GM19455 (cell line): ENCODE results near the gene OBP2B.
"Not testable (repeated sequence)": the region's sequence is repeated elsewhere in the genome, so short reads cannot be mapped to it uniquely, and the experiment has no call there.

Experiments
- ATAC-seq: cut with Tn5 transposase; IDR thresholded peaks from one replicate; pipeline ENCODE4 v1.9.1; 2021; ENCODE audit not compliant: unreplicated experiment

Gene OBP2B

DNA sequence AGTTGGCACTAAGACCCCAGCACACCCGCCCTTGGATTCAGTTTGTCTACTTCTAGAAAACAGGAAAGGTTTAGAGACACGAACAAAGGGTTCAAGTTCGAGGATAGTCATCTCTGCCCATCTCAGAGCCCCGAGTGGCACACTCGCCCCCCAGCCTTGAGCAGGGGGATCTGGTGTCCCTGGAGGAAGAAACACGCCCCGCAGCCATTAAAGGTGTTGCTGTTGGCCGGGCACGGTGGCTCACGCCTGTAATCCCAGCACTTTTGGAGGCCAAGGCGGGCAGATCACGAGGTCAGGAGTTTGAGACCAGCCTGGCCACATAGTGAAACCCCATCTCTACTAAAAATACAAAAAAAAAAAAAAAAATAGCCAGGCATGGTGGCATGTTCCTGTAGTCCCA is 39.4 kb downstream of the OBP2B start:
- ATAC-seq, result not testable (repeated sequence)

- ATAC-seq, result no peak
Measured at GRCh38 chr9:133169102-133169501, 39.9 kb downstream of the OBP2B start.

DNA sequence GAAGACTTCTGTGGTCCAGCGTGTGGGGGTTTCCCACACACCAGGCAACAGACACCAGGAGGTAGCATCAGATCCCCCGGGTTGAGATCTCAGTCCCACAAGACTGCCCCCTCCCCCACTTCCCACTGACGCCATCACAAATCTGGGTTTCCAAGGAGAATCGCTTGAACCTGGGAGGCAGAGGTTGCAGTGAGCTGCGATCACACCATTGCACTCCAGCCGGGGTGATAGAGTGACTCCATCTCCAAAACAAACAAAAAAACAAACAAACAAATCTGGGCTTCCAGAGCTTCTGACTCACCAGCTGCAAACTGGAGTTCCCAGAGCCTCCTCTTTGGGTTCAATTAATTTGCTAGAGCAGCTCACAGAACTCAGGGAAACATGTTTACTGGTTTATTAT is 40.6 kb downstream of the OBP2B start:
- no peak for ATAC-seq

DNA sequence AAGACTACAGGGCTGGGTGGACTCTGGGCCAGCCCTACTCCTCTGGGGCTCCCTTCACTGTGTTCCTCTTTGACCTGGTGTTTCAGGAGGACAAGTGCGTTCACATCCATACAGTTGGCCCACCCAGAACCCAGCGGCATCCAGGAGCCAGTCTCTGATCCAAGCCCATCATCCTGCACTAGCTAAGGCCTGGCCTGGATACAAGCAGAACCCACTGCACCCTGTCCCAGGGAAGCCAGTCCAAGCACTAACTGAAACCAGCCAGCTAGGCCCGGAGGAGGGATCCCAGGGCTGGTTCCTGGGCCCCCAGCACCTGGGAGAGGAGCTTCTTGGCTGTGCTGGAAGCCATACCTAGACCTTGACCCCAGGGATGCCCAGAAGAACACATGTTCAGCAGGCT is 41.3 kb downstream of the OBP2B start:
- ATAC-seq, result no peak

DNA sequence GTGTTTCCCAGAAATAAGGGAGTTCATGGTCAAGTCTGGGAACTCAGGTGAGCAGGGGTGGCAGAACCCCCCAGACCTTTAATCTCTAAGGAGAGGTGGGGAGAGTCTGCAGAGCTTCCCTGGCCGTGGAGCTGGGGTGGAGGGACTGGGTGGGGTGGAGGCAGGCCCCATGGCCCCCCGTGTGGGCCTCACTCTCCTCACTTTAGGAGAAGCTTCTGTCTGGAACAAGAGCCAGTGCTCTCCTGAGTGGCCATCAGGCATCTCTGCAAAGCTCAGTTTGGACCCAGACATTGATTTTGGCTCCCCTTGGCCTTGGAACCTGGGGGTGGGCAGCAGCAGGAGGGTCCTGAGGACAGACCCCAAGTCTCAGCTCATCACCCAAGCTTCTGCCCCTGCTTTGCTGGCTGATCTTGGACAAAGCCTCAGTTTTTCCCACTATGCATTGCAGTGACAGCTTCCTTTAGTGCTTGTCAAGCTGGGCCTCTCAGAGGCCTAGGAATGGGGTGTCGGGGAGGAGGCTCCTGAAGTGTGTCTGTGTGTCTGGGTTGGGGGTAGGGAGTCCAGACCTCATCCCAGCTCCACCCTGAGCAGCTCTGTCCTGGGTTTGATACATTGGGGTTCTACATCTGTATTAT is 41.8 kb downstream of the OBP2B start:
- no peak for ATAC-seq

- no peak for ATAC-seq
Measured at GRCh38 chr9:133166392-133166791, 42.7 kb downstream of the OBP2B start.

- ATAC-seq, result no peak
Measured at GRCh38 chr9:133165452-133165730, 43.7 kb downstream of the OBP2B start.

DNA sequence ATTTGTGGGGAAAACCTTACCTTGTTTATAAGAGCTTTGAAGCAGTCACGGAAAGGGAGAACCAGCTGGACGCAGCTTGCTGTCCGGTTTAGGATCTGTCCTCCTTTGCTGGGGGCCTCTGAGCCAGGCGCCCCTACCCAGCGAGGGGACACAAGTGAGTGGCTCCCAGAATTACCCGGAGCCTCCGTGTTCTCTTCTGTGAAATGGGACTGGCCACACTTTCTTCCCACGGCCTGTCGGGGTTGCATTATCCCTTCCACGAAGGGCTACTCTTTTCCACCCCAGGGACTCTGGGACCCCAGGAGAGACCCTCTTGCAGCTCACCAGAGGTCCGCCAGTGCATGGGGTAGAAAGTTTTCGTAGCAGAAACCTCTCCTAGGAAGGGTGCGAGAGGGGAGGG is 44.9 kb downstream of the OBP2B start:
- ATAC-seq, result no peak

- ATAC-seq, result no peak
Measured at GRCh38 chr9:133163504-133164172, 45.4 kb downstream of the OBP2B start, which contains the start of gene GBGT1. Gene GBGT1, minus strand, starts transcription at chr9:133163914. Its CDS starts 1,502 bp downstream, at chr9:133162412.

GRCh38 chr9:133162861-133163503 is 46.1 kb downstream of the OBP2B start:
- no peak for ATAC-seq

DNA sequence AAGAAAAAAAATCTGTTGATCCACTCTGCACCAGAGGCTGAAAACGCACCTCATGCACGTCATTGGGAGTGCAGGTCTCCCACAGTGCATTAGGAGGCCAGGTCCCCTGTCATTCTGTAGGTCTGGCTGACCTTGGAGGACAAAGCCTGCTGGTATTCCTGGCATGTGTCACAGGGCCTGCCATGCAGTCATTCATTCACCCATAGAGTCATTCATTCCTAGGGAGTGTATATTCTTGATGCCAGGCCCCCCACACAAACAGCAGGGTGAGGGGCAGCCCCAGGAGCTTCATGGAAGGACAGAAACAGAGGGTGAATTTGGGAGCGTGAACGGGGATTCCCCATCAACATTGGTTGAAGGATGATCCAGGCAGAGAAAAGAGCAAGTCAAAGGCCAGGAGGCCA is 47.5 kb downstream of the OBP2B start:
- no peak for ATAC-seq

GRCh38 chr9:133160742-133161546 is 48.1 kb downstream of the OBP2B start:
- no peak for ATAC-seq

GRCh38 chr9:133158695-133159094 is 50.4 kb downstream of the OBP2B start:
- no peak for ATAC-seq
